IMR-90 (cell line): Measurements from ENCODE around the gene ARF1.

Experiments
- CHD1 ChIP-seq: IDR thresholded peaks from 2 replicates; pipeline ENCODE4 v1.6.1; 2012; ENCODE audit warnings: low read depth, low read length, improper control_type of control experiment
- MAFK ChIP-seq: IDR thresholded peaks from 2 replicates; pipeline ENCODE4 v1.6.1; 2012; ENCODE audit warnings: low read depth, low read length, improper control_type of control experiment
- POLR2A ChIP-seq: IDR thresholded peaks from 2 replicates; pipeline ENCODE4 v1.6.1; 2012; ENCODE audit warnings: mild to moderate bottlenecking, low read depth, low read length
- RAD21 ChIP-seq: IDR thresholded peaks from 2 replicates; pipeline ENCODE4 v1.6.1; 2012; ENCODE audit warnings: low read length, improper control_type of control experiment
- RFX5 ChIP-seq: IDR thresholded peaks from 2 replicates; pipeline ENCODE4 v1.8.0; 2012; ENCODE audit warnings: low read depth, mild to moderate bottlenecking, low read length, moderate library complexity
- SMC3 ChIP-seq: fragments of 150-350 bp; IDR thresholded peaks from 2 replicates; pipeline ENCODE4 v1.6.1; 2016; ENCODE audit warnings: low read depth, mild to moderate bottlenecking, antibody characterized with exemption, low read length, moderate library complexity
- USF2 ChIP-seq: fragments of 150-350 bp; IDR thresholded peaks from 2 replicates; pipeline ENCODE4 v1.6.1; 2017; ENCODE audit warnings: mild to moderate bottlenecking, antibody characterized with exemption, low read length, low read depth
- TF ChIP-seq, protein P1 (sequence below): conservative IDR thresholded peaks from 2 replicates; pipeline ENCODE4 v1.5.1; 2012; ENCODE audit warnings: mild to moderate bottlenecking, low read depth, low read length, improper control_type of control experiment

- TF ChIP-seq, protein P1, sequence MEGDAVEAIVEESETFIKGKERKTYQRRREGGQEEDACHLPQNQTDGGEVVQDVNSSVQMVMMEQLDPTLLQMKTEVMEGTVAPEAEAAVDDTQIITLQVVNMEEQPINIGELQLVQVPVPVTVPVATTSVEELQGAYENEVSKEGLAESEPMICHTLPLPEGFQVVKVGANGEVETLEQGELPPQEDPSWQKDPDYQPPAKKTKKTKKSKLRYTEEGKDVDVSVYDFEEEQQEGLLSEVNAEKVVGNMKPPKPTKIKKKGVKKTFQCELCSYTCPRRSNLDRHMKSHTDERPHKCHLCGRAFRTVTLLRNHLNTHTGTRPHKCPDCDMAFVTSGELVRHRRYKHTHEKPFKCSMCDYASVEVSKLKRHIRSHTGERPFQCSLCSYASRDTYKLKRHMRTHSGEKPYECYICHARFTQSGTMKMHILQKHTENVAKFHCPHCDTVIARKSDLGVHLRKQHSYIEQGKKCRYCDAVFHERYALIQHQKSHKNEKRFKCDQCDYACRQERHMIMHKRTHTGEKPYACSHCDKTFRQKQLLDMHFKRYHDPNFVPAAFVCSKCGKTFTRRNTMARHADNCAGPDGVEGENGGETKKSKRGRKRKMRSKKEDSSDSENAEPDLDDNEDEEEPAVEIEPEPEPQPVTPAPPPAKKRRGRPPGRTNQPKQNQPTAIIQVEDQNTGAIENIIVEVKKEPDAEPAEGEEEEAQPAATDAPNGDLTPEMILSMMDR = 0 out of 2 replicates have a peak, but pooled peaks have one; percentile 13
- no peak for TF ChIP-seq USF2
- no peak for TF ChIP-seq RFX5
- peak; percentile 5; the same call in 1 of the 2 replicates for TF ChIP-seq POLR2A
- no peak for TF ChIP-seq RAD21
- no peak for TF ChIP-seq CHD1
- TF ChIP-seq MAFK = no peak
- no peak for TF ChIP-seq SMC3
Measured at GRCh38 chr1:228101994-228102790, 19.7 kb downstream of the ARF1 start.
